NCI-H128 (cell line): ENCODE results near the gene SPZ1.
"Not testable (repeated sequence)": the region's sequence is repeated elsewhere in the genome, so short reads cannot be mapped to it uniquely, and the experiment has no call there.

Experiments used
- DNase-seq: peaks from one replicate; lab custom pipeline; 2025; ENCODE audit not compliant: unreplicated experiment; lab: John Stamatoyannopoulos, UW

Gene SPZ1

DNA sequence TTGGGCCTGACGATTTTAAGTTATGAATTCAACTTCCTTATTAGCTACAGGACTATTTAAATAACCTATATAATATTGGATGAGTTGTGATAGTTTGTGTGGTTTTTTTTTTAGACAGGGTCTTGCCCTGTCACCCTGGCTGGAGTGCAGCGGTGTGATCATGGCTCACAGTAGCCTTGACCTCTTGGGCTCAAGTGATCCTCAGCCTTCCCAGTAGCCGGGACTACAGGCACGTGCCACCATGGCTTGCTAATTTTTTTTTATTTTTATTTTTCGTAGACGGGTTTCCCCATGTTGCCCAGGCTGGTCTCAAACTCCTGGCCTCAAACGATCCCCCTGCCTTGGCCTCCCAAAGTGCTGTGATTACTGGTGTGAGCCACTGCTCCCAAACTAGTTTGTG, 17.6 kb downstream of the SPZ1 start:
- no peak for DNase-seq

GRCh38 chr5:80339116-80339515, 19.3 kb downstream of the SPZ1 start:
- no peak for DNase-seq

DNA sequence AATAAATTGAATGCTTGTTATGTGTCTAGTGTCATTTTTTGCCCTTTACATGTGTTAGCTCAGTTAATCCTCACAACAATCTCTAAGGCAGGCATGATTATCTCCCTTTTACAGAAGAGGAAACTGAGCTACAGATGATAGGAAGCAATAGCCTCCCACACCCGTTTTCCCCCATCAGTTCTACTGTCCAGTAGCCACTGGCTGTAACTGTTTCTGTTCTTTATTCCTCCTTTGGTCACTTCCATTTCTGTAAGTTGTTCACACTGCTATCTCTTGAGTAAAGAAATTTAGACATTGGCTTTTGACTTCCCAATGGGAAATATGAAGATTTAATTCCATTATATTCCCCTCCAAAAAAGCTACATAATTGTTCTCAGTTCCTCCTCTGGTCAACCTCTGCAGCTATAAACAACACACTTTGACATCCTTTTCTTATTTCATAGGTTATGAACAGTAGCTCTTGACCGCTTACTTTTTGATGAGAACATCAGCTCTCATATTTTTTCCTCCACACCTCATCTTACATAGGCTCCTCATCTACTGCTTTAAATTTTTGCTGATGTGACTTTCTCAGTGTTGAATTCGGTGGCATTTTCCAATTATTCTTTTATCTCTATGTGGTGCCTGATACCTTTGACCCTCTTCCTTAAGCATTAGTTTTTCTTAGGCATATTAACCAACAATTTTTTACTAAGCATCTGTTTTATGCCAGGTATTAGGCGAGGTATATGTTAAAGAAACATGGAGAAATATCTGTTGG, 21.4 kb downstream of the SPZ1 start:
- DNase-seq: no peak

DNA sequence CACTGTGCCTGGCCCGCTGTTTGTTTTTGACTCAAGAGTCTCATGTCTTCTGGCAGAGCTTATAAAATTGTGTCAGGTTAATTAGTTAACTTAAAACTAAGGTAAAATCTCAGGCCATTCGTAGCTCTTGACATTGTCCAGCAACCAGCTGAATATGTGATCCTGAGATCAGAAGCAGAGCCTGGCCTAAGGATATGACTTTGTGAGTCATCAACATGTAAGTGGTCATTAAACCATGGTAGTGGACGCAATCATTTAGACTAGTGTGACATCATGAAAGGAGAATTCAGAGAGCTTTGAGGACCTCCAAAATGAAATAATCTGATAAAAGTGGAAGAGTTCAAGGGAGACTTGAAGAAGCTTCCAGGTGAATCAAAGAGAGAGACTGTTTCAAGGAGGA, 23.3 kb downstream of the SPZ1 start:
- DNase-seq: no peak

- no peak for DNase-seq
Measured at GRCh38 chr5:80346055-80346454, 26.3 kb downstream of the SPZ1 start.

DNA sequence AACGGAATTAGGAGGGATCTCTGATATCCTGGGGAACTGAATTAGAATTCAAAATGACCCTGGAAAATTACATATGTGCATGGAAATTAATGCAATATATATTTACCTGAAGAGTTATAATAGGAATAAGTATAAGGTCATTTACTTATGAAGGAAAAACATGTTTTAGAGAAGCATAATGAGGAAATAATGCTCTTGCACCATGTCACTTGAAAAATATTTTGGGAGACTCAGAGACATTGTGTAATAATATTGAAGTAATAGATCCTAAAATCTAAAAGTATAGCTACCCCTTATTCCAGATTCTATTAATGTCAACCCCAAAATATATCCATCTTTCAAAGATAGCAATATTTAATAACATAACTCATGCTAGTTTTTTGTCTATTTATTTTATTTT, 28.4 kb downstream of the SPZ1 start:
- DNase-seq: no peak

GRCh38 chr5:80351019-80351418, 31.2 kb downstream of the SPZ1 start:
- not testable (repeated sequence) for DNase-seq

- no peak for DNase-seq
Measured at GRCh38 chr5:80355686-80356085, 35.9 kb downstream of the SPZ1 start.

- no peak for DNase-seq
Measured at GRCh38 chr5:80357671-80358070, 37.9 kb downstream of the SPZ1 start.

GRCh38 chr5:80360914-80361444, 41.2 kb downstream of the SPZ1 start:
- no peak for DNase-seq

- DNase-seq: no peak
Measured at GRCh38 chr5:80364892-80365291, 45.1 kb downstream of the SPZ1 start.

DNA sequence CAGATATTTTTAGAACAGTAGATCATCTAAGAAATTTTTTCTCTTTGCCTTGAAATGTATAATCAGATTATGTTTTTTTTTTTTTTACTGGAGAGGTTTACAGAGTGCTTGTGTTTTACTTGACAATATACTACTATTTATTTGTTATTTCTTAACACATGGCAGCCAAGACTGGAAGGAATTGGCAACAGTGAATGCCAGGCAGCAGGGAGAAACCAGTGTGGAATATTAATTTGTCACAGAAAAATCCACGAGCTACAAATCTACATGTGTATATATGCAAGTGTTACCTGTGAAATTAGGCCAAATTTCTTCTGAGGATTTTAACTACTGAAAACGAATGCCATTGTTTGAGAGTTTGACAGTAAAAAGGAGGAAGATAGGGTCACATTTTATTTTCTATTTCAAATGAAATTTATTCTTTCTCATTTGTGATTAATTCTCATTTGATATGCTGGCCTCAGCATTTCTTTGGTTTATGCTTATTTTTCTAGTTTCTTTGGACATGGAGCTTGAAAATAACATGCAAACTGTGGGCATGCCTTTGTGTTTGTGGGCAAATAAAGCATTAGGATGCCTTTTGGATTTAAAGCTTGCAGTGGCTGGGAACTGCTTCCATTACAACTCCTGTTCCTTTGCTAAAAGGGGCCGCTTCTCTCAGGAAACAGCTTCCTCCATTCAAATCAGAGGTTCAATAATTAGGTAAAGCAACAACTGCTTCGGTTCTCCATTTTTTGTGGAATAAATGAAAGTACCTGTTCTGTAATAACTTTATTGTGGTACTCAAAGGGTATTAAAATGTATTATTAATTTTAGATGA, 49.1 kb downstream of the SPZ1 start:
- no peak for DNase-seq

DNA sequence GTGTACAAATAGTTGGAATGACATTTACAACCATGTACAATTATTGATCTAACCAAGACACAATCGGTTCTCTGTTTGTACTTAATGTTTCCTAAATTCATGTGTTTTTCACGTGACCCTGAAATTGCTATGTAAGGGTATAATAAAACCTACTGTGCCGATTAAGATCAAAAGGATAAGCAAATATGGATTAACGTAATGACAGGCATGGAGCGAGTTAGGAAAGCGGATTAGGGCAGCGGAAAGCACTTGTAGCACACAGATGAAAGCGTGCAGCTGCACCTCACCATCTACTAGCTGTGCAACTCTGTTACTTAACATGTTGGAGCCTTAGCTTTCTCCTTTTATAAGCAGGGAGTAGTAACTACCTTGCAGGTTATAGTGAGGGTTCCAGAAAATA, 49.7 kb downstream of the SPZ1 start:
- no peak for DNase-seq

DNA sequence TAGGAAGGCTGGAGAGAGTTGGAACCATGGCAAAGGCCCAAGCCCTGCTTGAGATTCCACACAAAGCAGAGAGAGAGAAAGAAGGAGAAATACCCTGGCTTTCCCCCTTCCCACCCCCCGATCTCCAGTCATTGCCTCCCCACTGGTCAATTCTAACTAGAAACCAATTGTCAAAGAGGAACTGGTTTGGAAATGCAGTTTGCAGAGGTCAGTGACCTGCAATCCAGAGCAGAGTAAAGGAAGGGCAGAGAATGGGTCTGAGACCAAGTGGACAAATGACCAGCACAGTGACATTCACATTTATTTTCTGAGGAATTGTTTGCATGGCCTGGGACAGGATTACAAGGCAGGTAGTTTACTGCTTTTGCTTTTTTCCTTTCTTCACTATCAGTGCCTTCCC, 50.6 kb downstream of the SPZ1 start:
- DNase-seq: no peak
